HG03025 (cell line): Measurements from ENCODE around the gene TUBG2.
"Not testable (repeated sequence)": the region's sequence is repeated elsewhere in the genome, so short reads cannot be mapped to it uniquely, and the experiment has no call there.

Experiments
- ATAC-seq: cut with Tn5 transposase; IDR thresholded peaks from one replicate; pipeline ENCODE4 v1.9.1; 2021; ENCODE audit warnings: mild to moderate bottlenecking, moderate library complexity; ENCODE audit not compliant: unreplicated experiment, low FRiP score

TUBG2 gene

GRCh38 chr17:42653179-42654124 is 5.6 kb upstream of the TUBG2 start:
- ATAC-seq = no peak

- no peak for ATAC-seq
Observed at GRCh38 chr17:42655528-42655927, 3.6 kb upstream of the TUBG2 start.

- ATAC-seq = no peak
Observed at GRCh38 chr17:42657824-42658588, 1.1 kb upstream of the TUBG2 start.

- not testable (repeated sequence) for ATAC-seq
Observed at GRCh38 chr17:42659932-42660274, 819 bp downstream of the TUBG2 start.

GRCh38 chr17:42660692-42661345 is 1.7 kb downstream of the TUBG2 start:
- no peak for ATAC-seq

- ATAC-seq = no peak
Observed at GRCh38 chr17:42665581-42666001, 6.5 kb downstream of the TUBG2 start.

- not testable (repeated sequence) for ATAC-seq
Observed at GRCh38 chr17:42666126-42666525, 7.0 kb downstream of the TUBG2 start.

- no peak for ATAC-seq
Observed at GRCh38 chr17:42667088-42667951, 8.2 kb downstream of the TUBG2 start.

- ATAC-seq = no peak
Observed at GRCh38 chr17:42669705-42669976, 10.6 kb downstream of the TUBG2 start.

- no peak for ATAC-seq
Observed at GRCh38 chr17:42669977-42670788, 11.1 kb downstream of the TUBG2 start.

GRCh38 chr17:42670789-42671657 is 11.9 kb downstream of the TUBG2 start:
- ATAC-seq = no peak

- ATAC-seq = no peak
Observed at GRCh38 chr17:42672038-42672437, 13.0 kb downstream of the TUBG2 start.

GRCh38 chr17:42673266-42673884 is 14.3 kb downstream of the TUBG2 start:
- no peak for ATAC-seq

GRCh38 chr17:42673885-42674754 is 15.0 kb downstream of the TUBG2 start:
- no peak for ATAC-seq

- no peak for ATAC-seq
Observed at GRCh38 chr17:42674755-42675347, 15.8 kb downstream of the TUBG2 start.

GRCh38 chr17:42675348-42675964 is 16.4 kb downstream of the TUBG2 start:
- no peak for ATAC-seq
